ENCODE results near the gene CCR1. TPM values are rescaled to one million over a fixed set of nuclear protein-coding genes. Genes with fewer than 3 reads are reported as not detected.

The CCR1 gene
- total and polyA plus RNA-seq, 2 donors from 2014 or later, result 7.4 to 13.8 TPM

DNA sequence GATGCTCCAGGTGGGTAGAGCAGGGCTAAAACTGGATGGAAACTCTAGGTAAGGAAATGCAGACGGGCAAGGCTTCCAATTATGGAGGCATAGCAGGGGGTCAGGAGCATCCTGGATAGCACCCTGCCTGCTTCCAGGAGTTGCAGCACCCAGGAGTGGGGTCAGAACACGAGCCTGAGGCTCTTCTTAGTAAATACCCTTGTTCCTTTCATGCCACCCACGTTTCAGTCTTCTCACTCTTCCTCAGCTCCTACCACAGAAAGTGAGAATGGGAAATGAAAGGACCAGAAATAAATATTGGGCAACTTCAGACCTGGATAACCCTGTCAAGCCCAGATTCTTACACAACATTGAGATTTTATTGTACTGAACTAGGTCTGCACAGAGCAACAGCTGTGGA is 16.4 kb downstream of the CCR1 start:
- no peak for TF ChIP-seq CTCF (IDR thresholded peaks at IDR 0.05; ENCODE audit: borderline replicate concordance, extremely low read depth, insufficient read depth)

DNA sequence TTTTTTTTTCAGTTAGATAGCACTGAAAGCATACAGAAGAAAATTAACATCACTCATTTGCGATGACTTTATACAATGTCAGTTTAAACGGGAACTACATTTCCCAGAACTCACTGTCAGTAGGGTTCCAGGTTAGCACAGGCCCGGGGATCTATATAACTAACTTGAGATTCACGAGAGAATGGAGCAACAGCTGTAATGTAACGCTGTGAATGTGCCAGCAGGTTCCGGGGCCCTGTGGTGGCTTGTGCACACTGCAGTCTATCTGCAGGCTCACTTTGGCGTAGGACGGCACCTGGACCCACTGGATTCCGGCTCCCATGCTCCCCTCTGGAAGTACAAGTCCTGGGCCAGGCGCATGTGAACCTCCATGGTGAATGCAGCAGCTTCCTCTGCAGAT is 19.4 kb downstream of the CCR1 start:
- Histone ChIP-seq H3K27me3 (ENCODE audit: control insufficient read depth, insufficient read depth, low read length) (no peaks in the 10 kb centered on the region), H3K4me1 (ENCODE audit: control insufficient read depth in 2 of 3, insufficient read depth in 2 of 3, low read depth in 1 of 3, low read length in 3 of 3) (no peaks in the 10 kb centered on the region), H3K27ac (ENCODE audit: low read depth in 2 of 2, low read length in 2 of 2) (no peak overlapping the region), H3K36me3 (ENCODE audit: control insufficient read depth in 2 of 3, insufficient read depth in 3 of 3, low read length in 3 of 3) (no peaks in the 10 kb centered on the region), H3K9me3 (ENCODE audit: control insufficient read depth in 2 of 3, insufficient read depth in 1 of 3, low read length in 3 of 3) (peaks cover 0 to under 1% (median 0%) of the 10 kb centered on the region in 3 donors), H3K9ac (ENCODE audit: low read length in 3 of 3) (no peak overlapping the region), H3K4me3 (ENCODE audit: low read length in 3 of 3) (no peak overlapping the region)
- intact Hi-C loops (cut with DNase I), result no loop called here
- DNase-seq (no peak), FAIRE-seq (no peak)
- TF ChIP-seq CTCF (IDR thresholded peaks at IDR 0.05; ENCODE audit: borderline replicate concordance, extremely low read depth, insufficient read depth), result no peak

More for the DNA sequence above, 16.4 kb downstream of the CCR1 start:
- H3K36me3 ChIP-seq (ENCODE audit: control insufficient read depth in 2 of 3, insufficient read depth in 3 of 3, low read length in 3 of 3), result no peaks in the 10 kb centered on the region
- peaks cover 0 to 7% (median 6%) of the 10 kb centered on the region in 3 donors for H3K9me3 ChIP-seq (ENCODE audit: control insufficient read depth in 2 of 3, insufficient read depth in 1 of 3, low read length in 3 of 3)
- no peaks in the 10 kb centered on the region for H3K27me3 ChIP-seq (ENCODE audit: control insufficient read depth, insufficient read depth, low read length)
- no peak overlapping the region for H3K27ac ChIP-seq (ENCODE audit: low read depth in 2 of 2, low read length in 2 of 2)
- H3K4me3 ChIP-seq (ENCODE audit: low read length in 3 of 3), result no peak overlapping the region
- DNase-seq (no peak), FAIRE-seq (no peak)
- intact Hi-C loops (cut with DNase I), result no loop called here
- H3K9ac ChIP-seq (ENCODE audit: low read length in 3 of 3), result no peak overlapping the region
- H3K4me1 ChIP-seq (ENCODE audit: control insufficient read depth in 2 of 3, insufficient read depth in 2 of 3, low read depth in 1 of 3, low read length in 3 of 3), result no peaks in the 10 kb centered on the region

DNA sequence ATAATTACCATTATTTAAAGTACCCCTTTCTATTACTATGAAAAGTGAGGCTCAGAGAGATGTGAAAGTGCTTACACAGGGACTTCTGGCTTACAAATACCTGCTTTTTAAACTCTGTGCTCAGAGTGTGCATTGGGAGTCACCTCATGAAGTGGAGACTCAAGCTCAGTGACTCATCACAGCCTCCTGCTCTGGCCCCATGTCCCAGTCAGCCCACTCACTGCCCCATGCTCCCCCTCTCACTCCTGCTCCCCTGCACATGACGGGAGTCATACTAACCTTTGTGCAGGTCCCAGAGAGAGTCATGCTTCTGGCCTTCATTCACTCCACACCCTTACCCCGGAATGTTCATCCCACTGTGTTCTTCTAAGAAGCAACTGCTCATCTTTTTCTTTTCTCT is 20.2 kb downstream of the CCR1 start:
- H3K9ac ChIP-seq (ENCODE audit: low read length in 3 of 3), result no peak overlapping the region
- DNase-seq (no peak), FAIRE-seq (no peak)
- H3K9me3 ChIP-seq (ENCODE audit: control insufficient read depth in 2 of 3, insufficient read depth in 1 of 3, low read length in 3 of 3), result no peaks in the 10 kb centered on the region
- H3K27me3 ChIP-seq (ENCODE audit: control insufficient read depth, insufficient read depth, low read length), result no peaks in the 10 kb centered on the region
- intact Hi-C loops (cut with DNase I), result no loop called here
- H3K4me1 ChIP-seq (ENCODE audit: control insufficient read depth in 2 of 3, insufficient read depth in 2 of 3, low read depth in 1 of 3, low read length in 3 of 3), result no peaks in the 10 kb centered on the region
- no peak overlapping the region for H3K27ac ChIP-seq (ENCODE audit: low read depth in 2 of 2, low read length in 2 of 2)
- H3K4me3 ChIP-seq (ENCODE audit: low read length in 3 of 3), result no peak overlapping the region
- no peaks in the 10 kb centered on the region for H3K36me3 ChIP-seq (ENCODE audit: control insufficient read depth in 2 of 3, insufficient read depth in 3 of 3, low read length in 3 of 3)
- TF ChIP-seq CTCF (IDR thresholded peaks at IDR 0.05; ENCODE audit: borderline replicate concordance, extremely low read depth, insufficient read depth), result no peak

DNA sequence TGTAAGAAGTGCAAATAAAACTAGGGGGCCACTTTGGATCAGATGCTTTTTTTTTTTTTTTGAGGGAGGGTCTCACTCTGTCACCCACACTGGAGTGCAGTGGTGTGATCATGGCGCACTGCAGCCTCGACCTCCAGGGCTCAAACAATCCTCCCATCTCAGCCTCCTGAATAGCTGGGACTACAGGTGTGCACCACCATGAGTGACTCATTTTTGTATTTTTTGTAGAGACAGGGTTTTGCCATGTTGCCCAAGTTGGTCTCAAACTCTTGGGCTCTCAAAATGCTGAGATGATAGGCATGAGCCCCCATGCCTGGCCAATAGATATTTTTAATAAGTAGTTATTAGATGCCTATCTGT is 20.8 kb downstream of the CCR1 start:
- no peak for DNase-seq
- no peak for FAIRE-seq
- no peak for TF ChIP-seq CTCF (IDR thresholded peaks at IDR 0.05; ENCODE audit: borderline replicate concordance, extremely low read depth, insufficient read depth)

More for the DNA sequence above, 20.8 kb downstream of the CCR1 start:
- H3K4me3 ChIP-seq (ENCODE audit: low read length in 3 of 3), result no peak overlapping the region
- no peaks in the 10 kb centered on the region for H3K36me3 ChIP-seq (ENCODE audit: control insufficient read depth in 2 of 3, insufficient read depth in 3 of 3, low read length in 3 of 3)
- H3K9ac ChIP-seq (ENCODE audit: low read length in 3 of 3), result no peak overlapping the region
- no peak overlapping the region for H3K27ac ChIP-seq (ENCODE audit: low read depth in 2 of 2, low read length in 2 of 2)
- H3K9me3 ChIP-seq (ENCODE audit: control insufficient read depth in 2 of 3, insufficient read depth in 1 of 3, low read length in 3 of 3), result no peaks in the 10 kb centered on the region
- no peaks in the 10 kb centered on the region for H3K4me1 ChIP-seq (ENCODE audit: control insufficient read depth in 2 of 3, insufficient read depth in 2 of 3, low read depth in 1 of 3, low read length in 3 of 3)
- intact Hi-C loops (cut with DNase I), result no loop called here
- H3K27me3 ChIP-seq (ENCODE audit: control insufficient read depth, insufficient read depth, low read length), result no peaks in the 10 kb centered on the region
